Activated B cell treated with CpG ODN at 0.5 μM for 24 hours (primary cell): ENCODE results near the gene PXN. TPM values are rescaled to one million over a fixed set of nuclear protein-coding genes. Genes with fewer than 3 reads are reported as not detected.
"Not testable (repeated sequence)": the region's sequence is repeated elsewhere in the genome, so short reads cannot be mapped to it uniquely, and the experiment has no call there.

Source experiments
- ATAC-seq: fragments of 200-7000 bp; cut with Tn5 transposase; one replicate; pipeline ENCODE4 v1.10.0; 2021; ENCODE audit warnings: low read depth, mild to moderate bottlenecking, moderate library complexity
- CTCF ChIA-PET: fragments of 350-600 bp; sonication (Branson Sonifier 250); formaldehyde crosslinking; loops from one replicate; lab custom pipeline; 2021; ENCODE audit warnings: antibody characterized with exemption; lab: Charles Lee
- POLR2A ChIA-PET: fragments of 350-600 bp; sonication (Branson Sonifier 250); formaldehyde crosslinking; loops from one replicate; lab custom pipeline; 2021; ENCODE audit warnings: antibody characterized with exemption; lab: Charles Lee
- DNase-seq: peaks from one replicate; pipeline ENCODE4 v3.0.0; 2022
- H3K27ac Mint-ChIP-seq: one replicate; pipeline ENCODE4 v1.8.0; 2020; ENCODE audit warnings: mixed read lengths
- H3K27me3 Mint-ChIP-seq: one replicate; pipeline ENCODE4 v1.8.0; 2021; ENCODE audit warnings: mixed read lengths
- H3K36me3 Mint-ChIP-seq: one replicate; pipeline ENCODE4 v1.8.0; 2021; ENCODE audit warnings: low read depth, mixed read lengths
- H3K4me1 Mint-ChIP-seq: one replicate; pipeline ENCODE4 v1.8.0; 2021; ENCODE audit warnings: mixed read lengths
- H3K4me3 Mint-ChIP-seq: one replicate; pipeline ENCODE4 v1.8.0; 2020; ENCODE audit warnings: mild to moderate bottlenecking, mixed read lengths
- H3K9me3 Mint-ChIP-seq: one replicate; pipeline ENCODE4 v1.8.0; 2020; ENCODE audit warnings: mixed read lengths
- CTCF ChIP-seq: fragments of 200-600 bp; IDR thresholded peaks from one replicate; pipeline ENCODE4 v1.8.0; 2022; ENCODE audit warnings: antibody characterized with exemption, mild to moderate bottlenecking
- intact Hi-C: fragments of 100-400 bp; cut with micrococcal nuclease; formaldehyde crosslinking; loops from one replicate; pipeline ENCODE4 v1.15.1; 2024
- total RNA-seq: library from RNA; stranded (reverse); gene quantifications from 2 replicates; pipeline ENCODE4 v1.2.3, GENCODE V29; 2022

The PXN gene
- total RNA-seq, 1 donor from 2014 or later: 1.7 TPM

- Mint-ChIP-seq H3K36me3 (peaks cover 8% of the 10 kb centered on the region), H3K27me3 (peaks cover 1% of the 10 kb centered on the region), H3K27ac (no peak overlapping the region), H3K9me3 (no peaks in the 10 kb centered on the region), H3K4me1 (no peaks in the 10 kb centered on the region), H3K4me3 (no peak overlapping the region)
- intact Hi-C loops: no loop called here
- TF ChIP-seq CTCF: no peak
- ChIA-PET CTCF (no interaction called here), POLR2A (interaction anchor here (0.6 kb wide), 1 partner anchor 14 kb away, joined by 3 read pairs; the partner anchor contains the start of gene RPLP0)
- no peak for DNase-seq
- ATAC-seq: no peak
These were observed 50.7 kb downstream of the PXN start for GRCh38 chr12:120214626-120215356.

GRCh38 chr12:120213758-120214157, 51.8 kb downstream of the PXN start:
- no peak for DNase-seq
- ChIA-PET POLR2A (no interaction called here), CTCF (no interaction called here)
- Mint-ChIP-seq H3K4me3 (no peak overlapping the region), H3K4me1 (no peaks in the 10 kb centered on the region), H3K9me3 (no peaks in the 10 kb centered on the region), H3K36me3 (peaks cover 8% of the 10 kb centered on the region), H3K27ac (no peak overlapping the region), H3K27me3 (peaks cover 1% of the 10 kb centered on the region)
- no peak for TF ChIP-seq CTCF
- intact Hi-C loops: no loop called here
- ATAC-seq: no peak

GRCh38 chr12:120213182-120213581, 52.3 kb downstream of the PXN start:
- intact Hi-C loops, H3K4me1 Mint-ChIP-seq, H3K27me3 Mint-ChIP-seq, H3K4me3 Mint-ChIP-seq, ATAC-seq, H3K27ac Mint-ChIP-seq, CTCF ChIA-PET, H3K36me3 Mint-ChIP-seq, DNase-seq, H3K9me3 Mint-ChIP-seq: not testable (repeated sequence)
- POLR2A ChIA-PET: interaction anchor here (3.3 kb wide), 1 partner anchor 12 kb away, joined by 17 read pairs; the partner anchor contains the start of gene RPLP0

- H3K27ac Mint-ChIP-seq: no peak overlapping the region
- peaks cover 1% of the 10 kb centered on the region for H3K27me3 Mint-ChIP-seq
- intact Hi-C loops: no loop called here
- H3K36me3 Mint-ChIP-seq: peaks cover 13% of the 10 kb centered on the region
- no peak for TF ChIP-seq CTCF
- POLR2A ChIA-PET: interaction anchor here (3.3 kb wide), 1 partner anchor 11 kb away, joined by 17 read pairs; the partner anchor contains the start of gene RPLP0
- H3K9me3 Mint-ChIP-seq: no peaks in the 10 kb centered on the region
- ATAC-seq (no peak), DNase-seq (no peak)
- no peaks in the 10 kb centered on the region for H3K4me1 Mint-ChIP-seq
- CTCF ChIA-PET: no interaction called here
- no peak overlapping the region for H3K4me3 Mint-ChIP-seq
These were observed 53.2 kb downstream of the PXN start for GRCh38 chr12:120212301-120212700.

GRCh38 chr12:120211904-120212283, 53.6 kb downstream of the PXN start:
- ChIA-PET CTCF (no interaction called here), POLR2A (interaction anchor here (3.3 kb wide), 1 partner anchor 10 kb away, joined by 17 read pairs; the partner anchor contains the start of gene RPLP0)
- Mint-ChIP-seq H3K27me3 (peaks cover 1% of the 10 kb centered on the region), H3K27ac (no peak overlapping the region), H3K36me3 (peaks cover 15% of the 10 kb centered on the region), H3K4me1 (no peaks in the 10 kb centered on the region), H3K4me3 (no peak overlapping the region), H3K9me3 (no peaks in the 10 kb centered on the region)
- intact Hi-C loops: no loop called here
- no peak for DNase-seq
- TF ChIP-seq CTCF: no peak
- no peak for ATAC-seq
